IMR-90 (cell line): ENCODE results near the gene ZNF561. TPM values are rescaled to one million over a fixed set of nuclear protein-coding genes. Genes with fewer than 3 reads are reported as not detected.
"Not testable (repeated sequence)": the region's sequence is repeated elsewhere in the genome, so short reads cannot be mapped to it uniquely, and the experiment has no call there.

ENCODE experiments used
- ATAC-seq: fragments of 200-7000 bp; cut with Tn5 transposase; 2 replicates; pipeline ENCODE4 v1.9.1; 2020; ENCODE audit warnings: low read depth, mild to moderate bottlenecking, moderate library complexity
- BruUV-seq: library from RNA; stranded (reverse); fragments of 400-500 nt; replicated peaks from 2 replicates; lab custom pipeline; 2021; lab: Mats Ljungman, UMichigan
- CTCF ChIA-PET: fragments of 300-600 bp; formaldehyde crosslinking; extraction: SDS; loops from one replicate; lab custom pipeline; 2021; ENCODE audit warnings: antibody characterized with exemption; lab: Yijun Ruan, JAX
- POLR2A ChIA-PET: fragments of 300-600 bp; sonication (Branson Sonifier 250); formaldehyde crosslinking; loops from one replicate; lab custom pipeline; 2022; ENCODE audit warnings: antibody characterized with exemption; ENCODE audit not compliant: unreplicated experiment; lab: Charles Lee
- DNase-seq: peaks from one replicate; pipeline ENCODE4 v3.0.0; 2013
- H2AFZ ChIP-seq: replicated peaks from 2 replicates; pipeline ENCODE3; 2013; ENCODE audit warnings: low read length, mild to moderate bottlenecking; ENCODE audit not compliant: poor library complexity
- H2AK5ac ChIP-seq: 2 replicates; pipeline ENCODE4 v1.6.1; 2013; ENCODE audit warnings: low read depth, low read length, inconsistent platforms
- H2AK9ac ChIP-seq: replicated peaks from 2 replicates; pipeline ENCODE3; 2013; ENCODE audit warnings: mild to moderate bottlenecking, low read depth, low read length, moderate library complexity; ENCODE audit not compliant: poor library complexity
- H2BK120ac ChIP-seq: 2 replicates; pipeline ENCODE4 v1.6.1; 2013; ENCODE audit warnings: low read depth, low read length, inconsistent platforms
- H2BK15ac ChIP-seq: 3 replicates; pipeline ENCODE4 v1.6.1; 2013; ENCODE audit warnings: low read depth, low read length, inconsistent platforms
- H2BK20ac ChIP-seq: 2 replicates; pipeline ENCODE4 v1.6.1; 2013; ENCODE audit warnings: low read depth, mild to moderate bottlenecking, inconsistent platforms, low read length, moderate library complexity
- H2BK5ac ChIP-seq: 2 replicates; pipeline ENCODE4 v1.6.1; 2013; ENCODE audit warnings: mild to moderate bottlenecking, low read depth, low read length, inconsistent platforms; ENCODE audit not compliant: poor library complexity, severe bottlenecking
- H3K14ac ChIP-seq: replicated peaks from 2 replicates; pipeline ENCODE4 v1.6.1; 2013; ENCODE audit warnings: low read depth, low read length, inconsistent platforms
- H3K18ac ChIP-seq: 2 replicates; pipeline ENCODE4 v1.6.1; 2013; ENCODE audit warnings: low read depth, low read length, control low read depth
- H3K23ac ChIP-seq: 2 replicates; pipeline ENCODE4 v1.6.1; 2013; ENCODE audit warnings: low read depth, low read length, inconsistent platforms
- H3K27ac ChIP-seq: 2 replicates; pipeline ENCODE4 v1.5.1; 2013; ENCODE audit warnings: mild to moderate bottlenecking, control low read depth, low read length; ENCODE audit not compliant: insufficient read depth
- H3K27me3 ChIP-seq: 2 replicates; pipeline ENCODE4 v1.6.1; 2013; ENCODE audit warnings: low read length; ENCODE audit not compliant: control insufficient read depth, insufficient read depth
- H3K36me3 ChIP-seq: 2 replicates; pipeline ENCODE4 v1.6.1; 2013; ENCODE audit warnings: low read length, mixed read lengths; ENCODE audit not compliant: control insufficient read depth, insufficient read depth
- H3K4ac ChIP-seq: 2 replicates; pipeline ENCODE4 v1.6.1; 2013; ENCODE audit warnings: low read depth, low read length, inconsistent platforms
- H3K4me1 ChIP-seq: 2 replicates; pipeline ENCODE4 v1.6.1; 2013; ENCODE audit warnings: low read length, mixed read lengths; ENCODE audit not compliant: control insufficient read depth, insufficient read depth
- H3K4me2 ChIP-seq: 2 replicates; pipeline ENCODE4 v1.6.1; 2013; ENCODE audit warnings: low read depth, mild to moderate bottlenecking, control low read depth, low read length, moderate library complexity
- H3K4me3 ChIP-seq: 2 replicates; pipeline ENCODE4 v1.5.1; 2013; ENCODE audit warnings: low read depth, mild to moderate bottlenecking, control low read depth, low read length, moderate library complexity; ENCODE audit not compliant: insufficient read depth
- H3K56ac ChIP-seq: 2 replicates; pipeline ENCODE4 v1.6.1; 2013; ENCODE audit warnings: low read length, inconsistent platforms; ENCODE audit not compliant: insufficient read depth; ENCODE audit errors: extremely low read depth
- H3K79me1 ChIP-seq, 2 experiments: 2 replicates each; pipeline ENCODE4 v1.6.1; 2013; ENCODE audit warnings: low read length in 2 of 2, inconsistent platforms in 1 of 2, low read depth in 1 of 2
- H3K9ac ChIP-seq: 2 replicates; pipeline ENCODE4 v1.6.1; 2013; ENCODE audit warnings: low read depth, low read length, control low read depth
- H3K9me1 ChIP-seq: 2 replicates; pipeline ENCODE4 v1.6.1; 2013; ENCODE audit warnings: low read length, inconsistent platforms; ENCODE audit not compliant: insufficient read depth
- H3K9me3 ChIP-seq: 2 replicates; pipeline ENCODE4 v1.6.1; 2013; ENCODE audit warnings: low read length; ENCODE audit not compliant: control insufficient read depth, insufficient read depth
- H4K20me1 ChIP-seq: 2 replicates; pipeline ENCODE4 v1.6.1; 2013; ENCODE audit warnings: low read length, inconsistent platforms; ENCODE audit not compliant: insufficient read depth
- H4K5ac ChIP-seq: 2 replicates; pipeline ENCODE4 v1.6.1; 2013; ENCODE audit warnings: mild to moderate bottlenecking, low read depth, low read length, control low read depth
- H4K8ac ChIP-seq, 2 experiments: 2 replicates each; pipeline ENCODE4 v1.6.1; 2013; ENCODE audit warnings: low read depth in 2 of 2, low read length in 2 of 2, control low read depth in 1 of 2, inconsistent platforms in 1 of 2
- H4K91ac ChIP-seq: 2 replicates; pipeline ENCODE4 v1.6.1; 2013; ENCODE audit warnings: low read depth, low read length, inconsistent platforms; ENCODE audit not compliant: insufficient read depth
- CEBPB ChIP-seq: IDR thresholded peaks from 2 replicates; pipeline ENCODE4 v1.6.1; 2012; ENCODE audit warnings: low read depth, low read length, improper control_type of control experiment
- MAFK ChIP-seq: IDR thresholded peaks from 2 replicates; pipeline ENCODE4 v1.6.1; 2012; ENCODE audit warnings: low read depth, low read length, improper control_type of control experiment
- MAZ ChIP-seq: IDR thresholded peaks from 2 replicates; pipeline ENCODE4 v1.6.1; 2012; ENCODE audit warnings: low read depth, mild to moderate bottlenecking, low read length, improper control_type of control experiment, moderate library complexity, borderline replicate concordance
- MXI1 ChIP-seq: IDR thresholded peaks from 2 replicates; pipeline ENCODE4 v1.6.1; 2012; ENCODE audit warnings: low read depth, mild to moderate bottlenecking, low read length, moderate library complexity, borderline replicate concordance
- POLR2A ChIP-seq: IDR thresholded peaks from 2 replicates; pipeline ENCODE4 v1.6.1; 2012; ENCODE audit warnings: mild to moderate bottlenecking, low read depth, low read length
- WGBS, 2 experiments: methylation state at CpG; one replicate each; pipeline versions ENCODE4 v1.1.5 to v1.1.7; 2013; ENCODE audit warnings: missing lambda C conversion rate in 2 of 2; ENCODE audit not compliant: insufficient read length in 1 of 2; ENCODE audit errors: extremely low coverage in 2 of 2; 5-methylcytosine and 5-hydroxymethylcytosine counted together
- dilution Hi-C: fragments of 300-500 bp; cut with HindIII; formaldehyde crosslinking; loops from one replicate; pipeline ENCODE4 v1.14.3; 2018; ENCODE audit warnings: low sequenced_read_pairs; ENCODE audit not compliant: unreplicated experiment
- in situ Hi-C: fragments of 300-500 bp; cut with MboI; formaldehyde crosslinking; loops from 3 replicates; pipeline ENCODE4 v1.14.3; 2019; ENCODE audit warnings: low sequenced_read_pairs, inconsistent platforms, mixed read lengths
- intact Hi-C: fragments of 100-400 bp; cut with micrococcal nuclease; formaldehyde crosslinking; loops from 2 replicates; pipeline ENCODE4 v1.10.0; 2022
- polyA plus RNA-seq, 3 experiments: library from polyadenylated mRNA; depleted of rRNA; stranded (reverse); fragments of >200 nt; gene quantifications; 2 replicates each; pipeline ENCODE4 v1.2.3, GENCODE V29; 2012; ENCODE audit warnings: low replicate concordance in 1 of 3
- total RNA-seq: library from RNA; depleted of rRNA; stranded (reverse); fragments of >200 nt; gene quantifications from 2 replicates; pipeline ENCODE4 v1.2.3, GENCODE V29; 2012

The ZNF561 gene
- total and polyA plus RNA-seq, 2 of the 4 experiments (the other 2 are of a cell fraction), result 22.5 to 38.9 TPM

DNA sequence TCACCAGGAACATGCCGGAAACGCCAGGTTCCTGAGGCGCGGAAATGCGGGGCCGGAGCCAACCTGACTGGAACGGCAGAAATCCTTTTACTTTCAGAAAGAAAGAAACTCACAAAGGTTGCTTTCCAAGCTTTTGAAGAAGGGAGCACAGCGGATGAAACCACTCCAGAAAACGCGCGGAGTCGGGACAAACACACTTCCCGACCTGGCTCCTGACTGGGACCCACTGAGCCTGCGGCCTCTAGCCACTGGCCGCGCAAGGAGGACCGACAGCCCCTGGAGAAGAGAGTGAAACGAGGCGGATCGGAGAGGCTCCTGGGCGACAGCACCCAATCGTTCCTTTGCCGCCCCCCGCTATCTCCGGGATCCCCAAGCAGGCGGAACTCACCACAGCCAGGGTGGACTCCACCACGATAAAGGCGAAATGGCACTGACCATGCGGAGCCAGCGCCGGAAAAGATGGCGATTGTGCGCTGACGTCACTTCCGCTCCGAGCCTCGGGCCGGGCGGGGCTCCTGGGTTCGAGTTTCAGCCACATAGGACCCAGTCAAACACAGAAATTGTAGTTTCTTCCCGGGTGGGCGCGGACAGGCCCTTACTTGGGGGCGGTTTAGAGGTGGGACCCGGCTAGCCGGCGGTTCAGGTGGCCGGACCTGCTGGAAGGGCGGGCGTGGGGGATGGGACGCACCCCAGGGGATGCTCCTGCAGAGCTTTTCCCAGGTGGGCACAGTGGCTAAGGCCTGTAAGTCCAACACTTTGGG, 36.8 kb downstream of the ZNF561 start, which contains the start of gene ZNF121:
Gene ZNF121, minus strand, starts transcription at position 432 of the 761 bp plus-strand sequence. CDS start 16,407 bp downstream, outside the sequence.
- intact Hi-C loops, result loop anchor here (2.0 to 10.0 kb wide), 4 partner anchors 147 to 447 kb away; partner anchors contain the start of gene ZNF266

DNA sequence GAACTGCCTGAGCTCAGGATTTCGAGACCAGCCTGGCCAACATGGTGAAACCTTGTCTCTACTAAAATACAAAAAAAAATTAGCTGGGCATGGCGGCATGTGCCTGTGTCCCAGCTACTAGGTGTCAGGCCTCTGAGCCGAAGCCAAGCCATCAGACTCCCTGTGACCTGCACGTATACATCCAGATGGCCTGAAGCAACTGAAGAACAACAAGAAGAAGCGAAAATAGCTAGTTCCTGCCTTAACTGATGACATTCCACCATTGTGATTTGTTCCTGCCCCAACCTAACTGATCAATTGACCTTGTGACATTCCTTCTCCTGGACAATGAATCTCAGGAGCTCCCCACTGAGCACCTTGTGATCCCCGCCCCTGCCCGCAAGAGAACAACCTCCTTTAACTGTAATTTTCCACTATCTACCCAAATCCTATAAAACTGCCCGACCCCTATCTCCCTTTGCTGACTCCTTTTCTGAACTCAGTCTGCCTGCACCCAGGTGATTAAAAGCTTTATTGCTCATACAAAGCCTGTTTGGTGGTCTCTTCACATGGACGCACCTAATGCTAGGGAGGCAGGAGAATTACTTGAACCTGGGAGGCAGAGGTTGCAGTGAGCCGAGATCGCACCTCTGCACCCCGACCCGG, 38.8 kb downstream of the ZNF561 start:
- H3K4ac ChIP-seq, H3K56ac ChIP-seq, DNase-seq, H2BK15ac ChIP-seq, BruUV-seq, H3K14ac ChIP-seq, in situ Hi-C loops, H2AK5ac ChIP-seq, H3K4me3 ChIP-seq, H2BK120ac ChIP-seq, H3K27ac ChIP-seq, H3K4me1 ChIP-seq, H4K91ac ChIP-seq, H3K4me2 ChIP-seq, H3K27me3 ChIP-seq, POLR2A ChIA-PET, H2AK9ac ChIP-seq, H4K5ac ChIP-seq, dilution Hi-C loops, H2AFZ ChIP-seq, H3K23ac ChIP-seq, H2BK5ac ChIP-seq, H3K18ac ChIP-seq, ATAC-seq, CTCF ChIA-PET, H3K9ac ChIP-seq, H3K9me1 ChIP-seq, H2BK20ac ChIP-seq, H4K8ac ChIP-seq: not testable (repeated sequence)
- Histone ChIP-seq H3K79me1 (peaks cover 4 to 11% of the 10 kb centered on the region in 2 experiments; a peak in 3 of 4 replicates), H4K20me1 (peaks cover 27% of the 10 kb centered on the region), H3K9me3 (peaks cover 15% of the 10 kb centered on the region), H3K36me3 (peaks cover 14% of the 10 kb centered on the region)
- 100% methylated on average over 2 of the region's 13 CpGs; no CpG with 5 or more reads in 1 of the 2 experiments for WGBS, 2 experiments
- intact Hi-C loops, result loop anchor here (5.0 to 10.0 kb wide), 3 partner anchors 145 to 375 kb away; partner anchors contain the start of gene ZNF266

More for the DNA sequence above, 36.8 kb downstream of the ZNF561 start, which contains the start of gene ZNF121:
- Histone ChIP-seq H2BK5ac (peak within 1 kb of the TSS; percentile 82), H3K56ac (peak within 1 kb of the TSS; percentile 91), H3K4me1 (no peaks in the 10 kb centered on the region), H2BK20ac (no peak within 1 kb of the TSS), H2BK15ac (peak within 1 kb of the TSS; percentile 65; the same call in 1 of the 3 replicates), H4K91ac (peak within 1 kb of the TSS; percentile 89), H4K8ac (peak within 1 kb of the TSS; percentile 96 to 100), H3K9me1 (no peaks in the 10 kb centered on the region), H3K4me3 (peak within 1 kb of the TSS; percentile 96), H3K23ac (peak within 1 kb of the TSS; percentile 81; the same call in 1 of the 2 replicates), H2AK5ac (peak within 1 kb of the TSS; percentile 88), H4K20me1 (peaks cover 17% of the 10 kb centered on the region), H3K27me3 (no peaks in the 10 kb centered on the region; the same call in 1 of the 2 replicates), H3K4ac (peak within 1 kb of the TSS; percentile 91), H3K27ac (peak within 1 kb of the TSS; percentile 97), H3K18ac (0 out of 2 replicates have a peak within 1 kb of the TSS, but pooled peaks have one; percentile 63), H4K5ac (peak within 1 kb of the TSS; percentile 87), H3K4me2 (peak within 1 kb of the TSS; percentile 97), H3K9me3 (peaks cover 6% of the 10 kb centered on the region; the same call in 1 of the 2 replicates), H3K14ac (peak within 1 kb of the TSS; percentile 93), H2BK120ac (peak within 1 kb of the TSS; percentile 75), H2AFZ (peak within 1 kb of the TSS; percentile 100), H3K79me1 (peaks cover 4 to 6% of the 10 kb centered on the region in 2 experiments; a peak in 3 of 4 replicates), H3K36me3 (peaks cover 11% of the 10 kb centered on the region), H2AK9ac (peak within 1 kb of the TSS; percentile 91), H3K9ac (peak within 1 kb of the TSS; percentile 95)
- in situ Hi-C loops (no loop called here), dilution Hi-C loops (no loop called here)
- peak; percentile 93 for ATAC-seq
- peak; percentile 73 for DNase-seq
- BruUV-seq, result TSS peak; percentile 85
- TF ChIP-seq POLR2A (peak; percentile 89), MAFK (no peak), MXI1 (peak; percentile 95; the same call in 1 of the 2 replicates), CEBPB (no peak), MAZ (peak; percentile 85; the same call in 1 of the 2 replicates)
- ChIA-PET CTCF (interaction anchor here (0.9 kb wide), 1 partner anchor 211 kb away, joined by 4 read pairs; no protein-coding TSS in a partner anchor), POLR2A (no interaction called here)
- WGBS, 2 experiments, result 1% methylated on average over 21 of the region's 51 CpGs; no CpG with 5 or more reads in 1 of the 2 experiments
